ENCODE results near the gene PALLD.

The PALLD gene

GRCh38 chr4:168840392-168840763, 343.5 kb downstream of the PALLD start:
- DNase-seq: no peak

- DNase-seq: no peak
These were observed 344.3 kb downstream of the PALLD start for GRCh38 chr4:168841000-168841671.

GRCh38 chr4:168841672-168842019, 344.8 kb downstream of the PALLD start:
- no peak for DNase-seq

GRCh38 chr4:168842186-168842585, 345.3 kb downstream of the PALLD start:
- DNase-seq: no peak

GRCh38 chr4:168843635-168844034, 346.8 kb downstream of the PALLD start:
- DNase-seq: no peak

GRCh38 chr4:168844353-168845049, 347.6 kb downstream of the PALLD start:
- no peak for DNase-seq

- DNase-seq: no peak
These were observed 349.0 kb downstream of the PALLD start for GRCh38 chr4:168845897-168846296.

GRCh38 chr4:168846414-168846813, 349.6 kb downstream of the PALLD start:
- no peak for DNase-seq

GRCh38 chr4:168847771-168848502, 351.1 kb downstream of the PALLD start:
- DNase-seq: no peak

- DNase-seq: no peak
These were observed 352.3 kb downstream of the PALLD start for GRCh38 chr4:168849030-168849675.

GRCh38 chr4:168849997-168850396, 353.1 kb downstream of the PALLD start:
- DNase-seq: no peak

GRCh38 chr4:168852387-168852786, 355.5 kb downstream of the PALLD start:
- no peak for DNase-seq

- no peak for DNase-seq
These were observed 356.3 kb downstream of the PALLD start for GRCh38 chr4:168852933-168853713.

- DNase-seq: no peak
These were observed 356.9 kb downstream of the PALLD start for GRCh38 chr4:168853770-168854169.

- DNase-seq: no peak
These were observed 357.6 kb downstream of the PALLD start for GRCh38 chr4:168854350-168854921.

- DNase-seq: no peak
These were observed 359.5 kb downstream of the PALLD start for GRCh38 chr4:168856312-168856711.

GRCh38 chr4:168857009-168857408, 360.2 kb downstream of the PALLD start:
- DNase-seq: no peak

GRCh38 chr4:168857546-168858314, 360.9 kb downstream of the PALLD start:
- DNase-seq: no peak

- DNase-seq: no peak
These were observed 362.2 kb downstream of the PALLD start for GRCh38 chr4:168859100-168859499.

- no peak for DNase-seq
These were observed 363.2 kb downstream of the PALLD start for GRCh38 chr4:168859888-168860694.

GRCh38 chr4:168860827-168861226, 364.0 kb downstream of the PALLD start:
- DNase-seq: no peak
